LNCaP clone FGC (cell line): ENCODE measurements around the gene SORCS3.

Experiments
- DNase-seq: peaks from one replicate; pipeline ENCODE4 v3.0.0-alpha.2; 2011; ENCODE audit warnings: low read depth
- H3K4me3 ChIP-seq: 2 replicates; pipeline ENCODE4 v1.5.1; 2011; ENCODE audit warnings: mild to moderate bottlenecking, low read depth, low read length, control low read depth
- CTCF ChIP-seq: IDR thresholded peaks from 2 replicates; pipeline ENCODE4 v1.5.1; 2012; ENCODE audit warnings: mild to moderate bottlenecking; ENCODE audit not compliant: control insufficient read depth, insufficient read depth; ENCODE audit errors: extremely low read depth

Gene SORCS3

GRCh38 chr10:104780946-104781595 lies 140.0 kb downstream of the SORCS3 start:
- no peak for TF ChIP-seq CTCF
- no peak for DNase-seq
- no peak overlapping the region for H3K4me3 ChIP-seq

- no peak for TF ChIP-seq CTCF
- H3K4me3 ChIP-seq: no peak overlapping the region
- no peak for DNase-seq
Observed at GRCh38 chr10:104784452-104784851, 143.4 kb downstream of the SORCS3 start.

GRCh38 chr10:104791471-104791870 lies 150.4 kb downstream of the SORCS3 start:
- TF ChIP-seq CTCF: no peak
- DNase-seq: no peak
- no peak overlapping the region for H3K4me3 ChIP-seq

- TF ChIP-seq CTCF: no peak
- no peak for DNase-seq
Observed at GRCh38 chr10:104795411-104795810, 154.3 kb downstream of the SORCS3 start.

GRCh38 chr10:104796823-104797222 lies 155.7 kb downstream of the SORCS3 start:
- TF ChIP-seq CTCF: no peak
- no peak for DNase-seq
- no peak overlapping the region for H3K4me3 ChIP-seq

More at GRCh38 chr10:104795411-104795810, 154.3 kb downstream of the SORCS3 start:
- no peak overlapping the region for H3K4me3 ChIP-seq

- H3K4me3 ChIP-seq: no peak overlapping the region
- DNase-seq: no peak
- no peak for TF ChIP-seq CTCF
Observed at GRCh38 chr10:104802941-104803340, 161.9 kb downstream of the SORCS3 start.

GRCh38 chr10:104804880-104805279 lies 163.8 kb downstream of the SORCS3 start:
- no peak for TF ChIP-seq CTCF
- H3K4me3 ChIP-seq: no peak overlapping the region
- DNase-seq: no peak
